Measurements from ENCODE around the gene PIANP.

GRCh38 chr12:6699989-6700645 is 498 bp downstream of the PIANP start:
- TF ChIP-seq CTCF (conservative IDR thresholded peaks at IDR 0.05) (no peak), EZH2 (IDR thresholded peaks at IDR 0.05; ENCODE audit: low read depth) (no peak)
